DMS153 (cell line): ENCODE results near the gene IGF2R.

Experiments used
- DNase-seq: peaks from one replicate; lab custom pipeline; 2025; lab: John Stamatoyannopoulos, UW

Gene IGF2R

DNA sequence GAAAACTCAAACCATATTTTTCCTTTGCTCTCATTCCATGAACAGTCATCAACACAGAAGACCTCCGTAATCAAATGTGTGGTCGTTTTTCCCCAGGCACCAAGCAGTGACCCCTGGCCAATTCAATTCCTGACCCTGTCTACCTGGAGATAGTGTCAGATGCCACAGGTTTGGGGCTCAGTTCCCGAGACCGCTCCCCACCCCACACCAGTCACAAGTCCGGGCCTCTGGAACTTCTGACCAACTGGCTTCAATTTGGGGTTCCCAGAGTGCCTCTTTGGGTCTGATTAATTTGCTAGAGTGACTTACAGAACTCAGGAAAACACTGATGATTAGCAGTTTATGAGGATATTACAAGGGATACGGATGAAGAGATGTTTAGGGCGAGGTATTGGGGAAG, 6.0 kb downstream of the IGF2R start:
- no peak for DNase-seq

DNA sequence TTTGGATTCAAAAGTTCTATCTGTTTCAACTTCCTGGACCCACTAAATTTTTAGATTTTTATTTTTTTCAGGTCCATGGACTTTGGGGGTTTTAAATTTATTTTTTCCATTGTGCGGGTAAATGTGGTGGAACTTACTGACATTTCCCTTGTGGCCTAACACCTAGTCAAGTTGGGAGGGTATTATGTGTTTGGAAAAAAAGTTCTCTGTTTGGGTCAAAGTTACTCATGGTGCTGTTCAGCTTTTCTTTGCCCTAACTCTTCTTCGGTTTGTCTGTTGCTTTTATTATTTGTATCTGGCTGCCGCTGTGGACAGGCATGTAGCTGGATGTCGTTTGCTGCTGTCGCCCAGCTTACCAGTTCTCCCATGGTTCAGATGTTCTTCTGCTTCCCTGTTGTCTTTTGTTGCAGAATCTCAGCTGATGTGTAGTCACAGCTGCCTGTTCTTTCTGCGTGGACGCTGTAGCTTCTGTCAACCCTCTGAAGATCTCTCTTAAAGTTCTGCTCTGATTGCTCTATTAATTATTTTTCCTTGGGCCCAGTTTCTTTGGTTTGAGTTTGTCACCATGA, 7.9 kb downstream of the IGF2R start:
- no peak for DNase-seq

DNA sequence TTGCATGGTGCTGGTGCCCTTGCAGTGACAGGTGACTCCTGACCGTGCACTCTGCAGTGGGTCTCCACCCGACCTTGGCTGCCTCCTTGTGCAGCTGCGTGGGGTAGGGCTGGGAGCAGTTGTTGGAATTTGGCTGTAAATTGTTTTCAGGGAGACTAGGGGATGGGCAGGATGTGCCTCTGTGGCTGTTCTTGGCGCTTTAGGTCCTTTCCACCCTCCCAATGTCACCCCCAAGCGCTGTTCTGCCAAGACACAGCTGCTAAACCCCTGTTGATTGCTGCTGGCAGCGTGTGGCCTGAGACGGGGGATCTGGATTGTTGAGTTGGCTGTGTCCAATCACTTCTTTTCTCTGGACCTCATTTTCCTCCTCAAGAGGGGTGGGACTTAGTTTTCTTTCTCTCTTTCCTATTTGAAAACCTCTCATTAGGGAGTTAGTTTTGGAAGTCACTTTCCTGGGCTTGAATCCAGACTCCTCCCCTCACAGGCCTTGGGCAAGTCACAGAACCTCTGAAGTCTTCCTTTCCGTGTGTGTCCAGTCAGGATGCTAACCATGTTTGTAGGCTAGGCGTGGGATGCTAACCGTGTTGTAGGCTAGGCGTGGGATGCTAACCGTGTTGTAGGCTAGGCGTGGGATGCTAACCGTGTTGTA, 8.5 kb downstream of the IGF2R start:
- DNase-seq: no peak

DNA sequence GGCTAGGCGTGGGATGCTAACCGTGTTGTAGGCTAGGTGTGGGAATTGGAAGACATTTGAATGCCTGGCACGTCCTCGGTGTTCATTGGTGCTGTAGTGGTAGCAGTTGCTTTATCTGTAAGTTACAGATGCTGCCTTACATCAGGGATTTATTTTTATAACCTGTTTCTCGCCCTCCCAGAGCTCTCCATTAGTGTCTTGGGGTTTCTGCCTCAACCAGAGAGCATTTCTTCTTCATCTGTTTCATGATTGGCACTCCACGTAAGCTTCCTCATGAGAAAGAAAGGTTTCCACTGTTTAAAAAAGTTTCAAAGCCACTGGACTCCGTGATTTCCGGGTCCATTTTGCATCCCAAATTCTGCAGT, 9.0 kb downstream of the IGF2R start:
- DNase-seq: no peak

DNA sequence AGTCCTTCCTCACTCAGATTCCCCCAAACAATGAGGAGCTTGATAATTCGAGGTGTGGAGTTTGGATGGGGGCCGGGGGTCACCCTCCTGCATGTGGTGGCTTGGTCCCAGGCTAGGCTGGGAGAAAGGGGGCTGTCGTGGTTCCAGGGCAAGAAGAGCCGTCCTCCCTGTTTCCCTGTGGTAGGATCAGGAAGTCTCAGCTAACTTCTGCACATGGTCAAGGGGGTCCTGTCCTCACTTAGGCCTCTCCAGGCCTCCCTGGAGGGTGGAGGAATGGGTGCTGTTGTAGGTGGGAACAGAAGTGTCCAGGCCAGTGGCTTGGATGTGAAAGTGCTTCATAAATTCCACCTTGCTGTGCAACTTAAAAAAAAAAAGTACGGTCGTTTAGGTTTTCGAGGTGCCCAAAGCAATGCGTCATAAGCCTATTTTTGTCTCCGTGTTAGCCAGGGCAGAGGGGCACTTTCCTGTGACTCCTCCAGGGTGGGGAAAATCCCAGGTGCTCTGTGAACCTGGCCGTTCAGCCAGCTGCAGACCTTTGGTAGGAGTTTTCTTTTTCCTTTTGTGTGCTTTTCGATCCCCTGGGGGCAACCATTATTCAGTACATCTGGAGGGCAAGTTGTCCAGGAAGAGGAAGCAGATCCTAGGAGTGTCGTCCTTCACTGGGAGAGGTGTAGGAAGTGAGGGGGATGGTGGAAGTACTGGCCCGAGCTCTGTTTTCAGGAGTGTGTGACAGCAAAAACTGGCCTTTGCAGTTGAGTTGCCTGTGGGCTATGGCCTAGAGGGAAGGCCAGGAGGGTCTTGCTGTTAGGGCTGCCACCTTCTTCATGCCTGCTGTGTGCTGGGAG, 9.6 kb downstream of the IGF2R start:
- DNase-seq: peak; percentile 51

DNA sequence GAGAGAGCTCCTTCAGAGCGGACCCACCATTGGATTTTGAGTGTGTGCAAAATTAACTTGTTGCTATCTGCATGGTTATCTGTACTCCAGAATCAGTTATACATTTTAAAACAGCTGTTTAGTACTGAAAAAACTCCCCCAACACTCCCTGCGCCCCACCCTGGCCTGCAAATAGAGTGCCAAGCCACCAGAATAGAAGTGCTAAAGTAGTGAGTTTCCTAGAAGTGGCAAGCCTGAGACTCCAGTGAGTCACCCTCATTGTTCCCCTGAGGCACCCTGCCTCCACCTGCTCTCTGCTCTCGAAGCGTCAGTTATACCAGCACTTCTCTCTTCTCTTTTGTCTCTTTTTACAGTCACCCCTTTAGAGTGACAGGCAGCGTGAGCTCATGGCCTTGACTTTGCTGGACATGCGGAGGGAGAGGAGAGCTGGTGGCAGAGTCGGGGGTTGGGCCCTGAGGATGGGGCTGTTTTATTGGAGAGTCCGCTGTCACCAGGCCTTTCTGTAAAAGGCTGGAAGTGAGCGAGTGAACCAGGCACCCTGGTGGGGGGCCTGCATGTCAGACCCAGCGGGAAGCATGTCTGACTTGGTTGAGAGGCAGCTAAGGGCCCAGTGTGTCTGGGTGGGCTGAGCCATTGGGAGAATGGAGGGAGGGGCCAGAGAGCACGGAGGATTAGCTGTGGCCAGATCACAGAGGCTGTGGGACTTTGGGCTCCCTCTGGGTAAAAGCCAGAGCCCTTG, 10.4 kb downstream of the IGF2R start:
- peak; percentile 91 for DNase-seq

DNA sequence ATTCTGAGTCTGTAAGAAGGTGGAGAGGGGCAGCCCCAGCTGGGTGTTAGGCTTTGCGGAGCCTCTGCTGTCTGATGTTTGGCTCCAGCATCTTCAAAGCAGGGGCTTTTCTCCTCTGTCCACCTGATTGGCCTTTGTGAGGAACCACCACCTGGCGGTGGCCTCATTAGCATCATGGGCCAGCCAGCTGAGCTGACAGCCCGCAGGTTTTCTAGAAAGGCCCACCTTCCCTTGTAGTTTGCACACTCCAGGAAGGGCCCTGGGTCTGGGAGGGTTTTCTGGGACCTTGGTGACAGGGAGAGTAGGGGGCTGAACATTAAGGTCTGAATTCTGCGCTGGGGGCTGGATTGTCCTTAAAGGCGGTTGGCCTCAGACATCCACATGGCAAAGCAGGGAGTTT, 11.6 kb downstream of the IGF2R start:
- no peak for DNase-seq

DNA sequence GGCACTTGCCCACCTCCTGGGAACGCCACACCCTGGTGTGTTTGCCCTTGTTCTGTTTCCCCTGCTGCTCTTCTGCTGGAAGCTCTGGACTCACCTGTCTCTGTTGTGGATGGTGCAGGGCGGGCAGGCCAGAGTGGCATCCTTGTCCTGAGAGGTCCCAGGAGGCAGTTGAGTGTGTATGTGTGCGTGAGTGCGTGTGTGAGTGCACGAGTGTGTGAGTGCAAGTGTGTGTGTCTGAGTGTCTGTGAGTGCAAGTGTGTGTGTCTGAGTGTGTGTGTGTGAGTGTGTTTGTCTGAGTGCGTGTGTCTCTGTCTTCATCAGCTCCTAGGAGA, 12.2 kb downstream of the IGF2R start:
- DNase-seq: no peak

DNA sequence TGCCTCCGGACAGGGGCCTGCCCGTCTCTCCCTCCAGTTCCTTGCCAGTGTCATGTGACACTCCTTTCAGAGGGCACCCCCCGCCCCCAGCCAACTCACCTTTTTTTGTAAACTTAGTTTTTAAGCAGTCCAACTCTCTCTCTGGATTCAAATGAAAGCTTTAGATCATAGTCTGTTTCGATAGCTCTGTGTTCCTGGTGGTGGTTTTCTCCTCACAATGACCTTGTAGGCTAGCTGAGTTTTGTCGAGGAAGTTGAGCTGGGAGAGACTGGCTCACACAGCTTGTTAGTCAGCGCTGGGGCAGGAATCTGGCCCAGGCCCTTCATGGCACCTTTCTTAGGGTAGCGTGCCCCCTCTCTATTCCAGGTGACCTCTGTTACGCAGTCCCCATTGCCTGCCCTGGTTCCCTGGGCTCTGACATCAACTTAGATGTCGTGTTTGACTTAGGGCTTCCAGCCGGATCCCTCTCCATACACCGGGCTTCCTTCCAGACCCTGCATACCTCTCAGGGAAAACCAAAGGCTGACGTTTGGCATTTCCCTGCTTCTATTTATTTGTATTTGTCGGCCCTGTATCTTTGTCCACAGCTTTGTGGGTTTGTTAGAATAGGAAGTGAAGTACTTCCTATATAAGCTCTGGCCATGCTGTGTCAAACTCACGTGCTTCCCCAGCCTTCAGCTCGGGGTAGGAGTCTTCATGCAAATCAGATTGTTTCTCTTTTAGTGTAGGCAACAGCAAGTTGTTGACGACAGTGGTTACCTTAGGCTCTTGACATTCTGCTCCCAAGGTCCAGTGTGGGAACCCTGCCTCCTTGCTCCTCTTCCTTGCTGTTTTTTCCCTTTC, 12.7 kb downstream of the IGF2R start:
- DNase-seq: peak; percentile 66

DNA sequence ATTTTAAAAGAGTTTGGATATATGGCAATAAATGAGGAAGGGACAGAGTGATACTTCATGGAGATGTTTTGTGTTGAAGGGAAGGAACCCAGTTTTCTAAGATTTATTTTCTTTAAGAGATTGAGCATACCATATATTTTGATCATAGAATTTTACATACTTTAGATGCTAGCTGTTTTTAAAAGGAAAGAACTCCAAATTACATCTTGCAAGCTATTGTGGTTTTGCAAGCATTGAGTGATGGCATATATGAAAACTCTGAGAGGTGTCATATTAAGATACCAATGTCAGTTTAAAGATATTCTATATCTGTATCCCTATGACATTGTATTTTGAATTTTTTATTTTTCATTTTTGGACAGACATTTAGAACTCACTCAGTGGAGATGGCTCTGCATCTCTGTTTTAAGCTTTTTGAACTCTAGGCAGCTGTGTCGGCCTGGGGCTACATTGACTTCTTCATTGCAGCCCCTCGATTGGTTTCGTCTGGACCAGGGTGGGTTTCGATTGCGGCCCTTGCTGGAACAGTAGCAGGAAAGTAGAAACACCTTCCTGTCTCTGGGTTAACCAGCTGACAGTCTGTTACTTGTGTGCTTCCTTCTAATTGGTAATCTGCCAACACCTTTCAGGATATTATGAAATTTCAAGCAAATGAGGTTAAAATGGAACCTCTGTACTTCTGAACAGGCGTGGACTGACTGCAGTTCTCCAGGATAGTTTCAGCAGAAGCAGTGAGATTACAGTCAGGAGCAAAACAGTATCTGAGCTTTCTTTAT, 14.0 kb downstream of the IGF2R start:
- DNase-seq: no peak

DNA sequence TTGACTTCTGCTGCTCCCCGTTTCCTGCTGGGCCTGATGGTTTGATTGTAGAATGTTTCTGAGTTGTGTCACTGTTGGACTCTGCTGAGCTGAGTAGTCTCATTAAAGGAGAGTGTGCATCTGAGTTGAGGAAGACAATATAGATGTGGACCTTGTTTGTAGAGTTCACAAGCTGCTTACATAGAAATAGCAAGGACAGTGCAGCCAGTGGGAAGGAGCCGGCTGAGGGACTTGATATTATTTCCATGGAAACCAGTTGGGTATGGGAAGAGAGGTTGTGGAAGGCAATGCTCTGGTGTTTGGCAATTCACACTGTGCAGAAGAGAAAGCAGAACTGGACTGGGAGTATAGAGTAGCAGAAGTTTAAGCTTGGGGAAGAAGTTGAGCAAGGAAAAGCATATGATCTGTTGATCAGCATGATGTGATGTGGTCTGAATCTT, 14.8 kb downstream of the IGF2R start:
- DNase-seq: no peak

DNA sequence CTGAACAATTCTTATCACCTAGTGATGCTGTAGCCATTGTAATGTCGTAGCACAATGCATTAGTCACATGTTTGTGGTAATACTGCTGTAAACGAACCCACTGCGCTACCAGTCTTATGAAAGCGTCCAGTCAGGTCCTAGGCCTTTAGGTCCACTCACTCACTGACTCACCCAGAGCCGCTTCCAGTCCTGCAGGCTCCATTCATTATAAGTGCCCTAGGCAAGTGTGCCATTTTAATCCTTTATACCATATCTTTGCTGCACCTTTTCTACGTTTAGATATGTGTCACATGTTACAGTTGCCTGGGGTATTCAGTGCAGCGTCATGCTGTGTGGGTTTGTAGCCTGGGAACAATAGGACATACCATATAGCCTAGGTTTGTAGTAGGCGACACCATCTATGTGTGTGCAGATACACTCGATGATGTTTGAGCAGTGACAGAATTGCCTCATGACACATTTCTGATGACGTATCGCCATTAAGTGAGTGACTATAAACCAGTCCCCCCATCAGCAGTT, 15.4 kb downstream of the IGF2R start:
- DNase-seq: no peak

DNA sequence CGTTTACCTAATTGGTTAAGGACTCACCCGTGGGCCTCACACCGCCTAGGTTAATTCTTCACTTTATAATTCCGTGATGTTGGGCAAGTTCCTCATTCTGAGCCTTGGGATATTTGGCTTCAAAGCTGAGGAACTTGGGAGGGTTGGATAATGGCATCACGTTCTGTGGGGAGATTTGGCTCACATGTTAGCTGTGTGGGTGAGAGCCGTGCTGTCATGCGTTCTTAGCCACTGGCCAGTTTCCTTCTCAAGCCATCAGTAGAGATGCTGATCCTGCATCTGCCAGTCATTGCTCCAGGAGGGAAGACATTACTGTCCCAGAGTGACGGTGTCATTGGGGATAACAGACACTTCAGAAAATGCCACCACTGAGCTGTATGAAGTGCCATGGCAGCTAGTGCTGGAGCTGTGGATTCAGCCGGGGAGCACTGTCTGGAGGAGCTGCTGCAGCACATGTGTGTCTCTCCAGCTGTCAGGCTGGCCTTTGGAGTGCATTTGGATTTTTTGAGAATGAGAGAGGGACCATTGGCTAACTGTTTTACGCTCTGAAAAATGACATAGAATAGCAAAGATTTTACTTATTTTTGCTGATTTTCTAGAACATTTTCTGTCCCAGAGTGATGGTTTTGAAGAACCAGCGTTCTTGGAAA, 16.5 kb downstream of the IGF2R start:
- DNase-seq: no peak

DNA sequence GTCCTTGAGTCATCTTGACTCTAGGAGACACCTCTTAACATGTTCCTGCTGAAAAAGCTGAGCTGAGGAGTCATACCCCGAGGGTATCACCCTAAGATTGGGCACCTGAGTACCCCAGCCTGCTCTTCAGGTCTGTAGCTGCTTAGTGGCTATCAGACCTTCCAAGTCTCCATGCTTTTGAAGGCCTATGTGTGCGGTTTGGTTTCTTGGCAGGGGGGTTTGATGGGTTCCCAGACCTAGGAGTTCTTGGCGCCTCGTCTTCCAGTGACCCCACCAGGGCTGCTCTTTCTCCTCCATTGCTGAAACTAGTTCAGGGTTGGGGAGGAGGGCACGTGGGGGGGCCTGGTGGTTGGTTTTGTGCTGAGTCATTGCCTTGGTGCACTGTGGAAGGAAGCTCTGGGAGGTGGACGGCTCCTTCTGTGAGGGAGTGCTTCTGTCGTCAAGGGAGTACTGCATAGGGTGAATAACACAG, 20.1 kb downstream of the IGF2R start:
- DNase-seq: no peak

DNA sequence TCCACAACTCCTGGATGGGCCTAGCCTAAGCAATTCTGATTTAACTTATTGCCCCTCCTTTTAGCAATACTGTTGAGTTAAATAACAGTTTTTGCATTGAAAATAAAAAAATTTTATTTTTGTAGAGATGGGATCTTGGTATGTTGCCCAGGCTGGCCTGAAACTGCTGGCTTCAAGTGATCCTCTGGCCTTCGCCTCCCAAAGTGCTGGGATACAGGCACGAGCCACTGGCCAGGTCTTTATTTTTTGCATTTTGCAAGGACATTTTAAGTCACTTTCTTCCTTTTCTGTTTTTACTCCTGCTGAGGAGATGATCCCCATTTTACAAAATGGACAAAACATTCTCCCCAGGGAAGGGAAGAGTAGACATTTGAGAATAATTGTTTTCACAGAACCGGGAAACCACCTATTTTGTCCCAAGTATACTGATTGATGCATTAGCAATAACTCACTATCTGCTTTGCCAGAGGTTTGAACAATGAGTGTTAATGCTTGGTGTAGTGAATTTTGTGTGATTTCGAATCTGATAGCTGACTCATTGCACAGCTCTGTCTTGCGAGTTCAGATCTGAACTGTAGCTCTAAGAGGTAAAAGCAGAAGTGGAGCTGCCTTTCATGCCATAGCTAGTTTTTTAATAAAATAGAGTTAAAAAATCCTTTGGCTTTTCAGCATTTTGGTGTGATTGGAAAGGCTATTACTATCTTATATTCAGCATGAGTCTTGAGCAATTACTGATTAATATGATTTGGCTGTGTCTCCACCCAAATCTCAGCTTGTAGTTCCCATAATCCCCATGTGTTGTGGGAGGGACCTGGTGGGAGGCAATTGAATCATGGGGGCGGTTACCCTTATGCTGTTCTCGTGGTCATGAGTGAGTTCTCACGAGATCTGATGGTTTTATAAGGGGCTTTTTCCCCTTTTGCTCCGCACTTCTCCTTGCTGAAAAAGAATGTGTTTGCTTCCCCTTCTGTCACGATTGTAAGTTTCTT, 20.9 kb downstream of the IGF2R start:
- DNase-seq: no peak

DNA sequence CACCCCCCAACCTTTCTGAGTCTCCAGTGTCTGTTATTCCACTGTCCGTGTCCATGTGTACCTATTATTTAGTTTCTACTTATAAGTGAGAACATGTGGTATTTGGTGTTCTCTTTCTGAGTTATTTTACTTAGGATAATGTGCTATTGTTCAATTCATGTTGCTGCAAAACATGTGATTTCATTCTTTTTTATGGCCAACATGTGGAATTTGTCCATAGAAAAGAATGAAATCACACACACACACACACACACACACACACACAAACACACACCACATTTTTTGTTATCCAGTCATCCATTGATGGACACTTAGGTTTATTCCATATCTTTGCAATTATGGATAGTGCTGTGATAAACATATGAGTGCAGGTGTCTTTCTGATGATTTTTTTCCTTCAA, 23.5 kb downstream of the IGF2R start:
- no peak for DNase-seq

DNA sequence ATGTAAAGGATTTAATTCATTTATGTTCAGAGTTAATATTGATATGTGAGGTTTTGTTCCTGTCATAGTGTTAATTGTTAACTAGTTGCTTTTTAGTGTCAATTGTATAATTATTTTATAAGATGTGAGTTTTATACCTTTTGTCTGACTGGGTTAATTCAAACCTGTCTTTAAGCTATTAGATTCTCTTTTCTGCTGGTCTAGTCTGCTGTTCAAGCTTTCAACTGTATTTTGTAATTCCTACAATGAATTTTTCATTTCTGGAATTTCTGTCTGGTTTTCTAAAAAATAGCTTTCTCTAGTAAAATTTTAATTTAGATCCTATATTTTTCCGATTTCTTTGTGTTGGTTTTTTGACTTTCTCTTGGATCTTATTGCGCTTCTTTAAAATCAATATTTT, 26.5 kb downstream of the IGF2R start:
- DNase-seq: no peak

DNA sequence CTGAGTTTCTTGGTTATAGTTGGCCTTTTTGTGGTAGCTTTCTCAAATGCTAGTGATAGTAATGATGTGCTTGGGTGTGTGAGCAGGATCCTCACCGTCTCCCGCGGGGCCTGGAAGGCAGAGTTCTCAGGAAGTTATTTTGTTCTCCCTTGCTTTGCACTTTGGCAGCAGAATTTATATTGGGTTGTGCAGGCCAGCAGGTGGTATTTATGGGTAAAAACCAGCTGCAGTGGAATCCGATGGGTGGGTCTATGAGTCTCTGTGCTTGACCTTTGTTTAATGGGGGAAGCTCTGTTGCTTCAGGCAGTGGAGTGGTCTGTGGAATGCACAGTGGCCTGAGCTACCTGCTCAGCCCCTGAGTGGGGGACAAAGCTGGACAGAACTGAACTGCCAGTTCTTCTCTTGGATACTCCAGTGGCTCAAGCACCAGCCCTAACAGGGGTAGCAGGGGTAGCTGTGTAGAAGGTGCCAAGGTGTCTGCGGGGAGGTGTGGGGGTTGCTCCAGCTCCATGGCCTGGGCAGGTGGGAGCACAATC, 27.3 kb downstream of the IGF2R start:
- no peak for DNase-seq
